Umbilical cord (tissue), 2 donors: ENCODE data around the gene FAM240B. TPM values are rescaled to one million over a fixed set of nuclear protein-coding genes. Genes with fewer than 3 reads are reported as not detected.

Source experiments
- DNase-seq: peaks from one replicate; pipeline ENCODE4 v3.0.0-alpha.2; 2015; ENCODE audit warnings: low spot score
- total RNA-seq: library from RNA; depleted of rRNA; stranded (reverse); fragments of >200 nt; gene quantifications from one replicate; pipeline ENCODE4 v1.2.3, GENCODE V29; 2014; ENCODE audit warnings: low replicate concordance; ENCODE audit not compliant: insufficient read depth

FAM240B gene
- not detected for total RNA-seq

DNA sequence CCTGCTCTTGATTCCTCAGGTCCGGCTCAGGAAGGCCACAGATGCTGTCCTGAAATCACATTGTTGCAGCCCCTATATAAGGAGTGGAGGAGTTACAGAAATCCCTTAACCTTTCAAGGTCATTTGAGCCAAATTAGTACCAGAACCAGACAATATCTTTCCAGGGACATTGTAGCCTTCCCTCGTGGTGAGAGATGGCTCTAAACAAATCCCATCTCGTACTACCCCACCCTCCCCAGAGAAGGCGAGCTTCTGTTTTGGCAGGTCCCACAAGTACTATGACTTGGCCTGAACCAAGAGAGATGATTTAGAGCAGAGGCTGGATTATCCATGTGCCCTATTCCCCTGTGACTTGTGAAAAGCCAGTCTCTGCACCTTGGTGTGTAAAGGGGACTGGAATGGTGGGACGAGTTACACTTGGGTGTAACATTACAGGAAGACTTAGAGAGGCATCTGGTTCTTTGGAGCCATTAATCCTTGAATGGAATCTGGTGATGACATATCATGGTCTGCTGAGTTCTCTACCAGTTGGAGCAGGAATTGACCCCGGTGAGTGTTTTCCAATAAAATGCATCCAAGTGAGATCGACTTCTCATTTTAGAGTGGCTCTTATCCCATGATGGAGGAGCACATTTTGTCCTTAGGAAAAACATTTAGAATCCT lies at the start of gene FAM240B:
TSS of gene FAM240B (minus strand) at position 51 of the 663 bp plus-strand sequence. CDS start 16,134 bp downstream, outside the sequence.
- no peak for DNase-seq

DNA sequence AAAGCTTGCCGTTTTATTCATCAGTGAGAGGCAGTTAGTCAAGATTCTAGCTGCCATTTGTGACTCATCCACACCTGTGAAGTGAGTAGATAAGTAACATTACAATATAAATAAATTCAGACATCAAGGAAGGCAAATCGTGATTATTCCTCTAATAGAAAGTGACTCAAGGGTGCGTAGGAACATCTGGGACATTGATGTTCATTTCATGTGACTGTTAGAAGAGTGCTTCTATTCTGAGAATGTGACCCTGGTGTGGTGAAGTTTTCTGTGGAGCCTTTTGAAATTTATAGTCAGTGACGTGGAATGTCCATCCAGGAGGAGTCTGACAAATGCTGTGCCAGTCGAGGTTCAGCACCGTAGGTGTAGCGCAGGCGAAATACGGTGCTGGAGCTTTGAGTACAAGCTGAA lies 48.4 kb upstream of the FAM240B start:
- DNase-seq = no peak

DNA sequence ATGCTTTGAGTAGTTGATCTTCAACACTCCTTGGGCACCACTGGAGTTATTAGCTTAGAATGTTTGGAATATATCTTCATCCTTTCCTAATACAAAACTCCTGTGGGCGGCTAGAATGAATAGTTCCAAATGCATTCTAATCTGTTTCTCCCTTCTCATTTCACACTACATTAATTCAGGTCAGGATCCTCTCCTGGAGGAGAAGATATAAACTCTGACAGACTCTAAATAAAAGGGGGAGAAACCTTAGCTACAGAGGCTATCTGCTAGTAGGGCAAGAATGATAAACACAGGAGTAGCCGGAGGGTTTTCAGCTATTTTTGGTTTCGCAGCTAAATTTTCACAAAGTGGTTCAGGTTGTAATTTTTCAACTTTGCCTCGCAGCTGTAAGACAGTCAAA lies 45.2 kb upstream of the FAM240B start:
- DNase-seq = no peak

DNA sequence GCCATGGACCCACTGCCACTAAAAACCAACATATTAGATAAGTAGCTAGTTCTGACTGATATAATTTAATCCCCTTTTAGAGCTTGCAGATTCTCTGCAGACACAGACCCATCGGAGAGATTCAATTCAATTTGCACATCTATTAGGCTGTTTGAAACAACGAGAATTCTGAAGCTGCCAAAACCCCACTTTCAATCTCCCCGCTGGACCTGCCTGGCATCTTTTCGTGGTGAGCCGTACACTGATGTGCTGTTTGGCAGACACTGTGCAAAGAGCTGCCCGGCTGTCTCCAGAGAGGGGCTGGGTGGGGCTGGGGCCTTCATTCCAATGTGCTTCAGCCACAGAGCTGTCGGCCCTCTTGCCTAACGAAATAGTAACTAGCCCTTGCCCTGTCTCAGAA lies 42.1 kb upstream of the FAM240B start:
- no peak for DNase-seq

DNA sequence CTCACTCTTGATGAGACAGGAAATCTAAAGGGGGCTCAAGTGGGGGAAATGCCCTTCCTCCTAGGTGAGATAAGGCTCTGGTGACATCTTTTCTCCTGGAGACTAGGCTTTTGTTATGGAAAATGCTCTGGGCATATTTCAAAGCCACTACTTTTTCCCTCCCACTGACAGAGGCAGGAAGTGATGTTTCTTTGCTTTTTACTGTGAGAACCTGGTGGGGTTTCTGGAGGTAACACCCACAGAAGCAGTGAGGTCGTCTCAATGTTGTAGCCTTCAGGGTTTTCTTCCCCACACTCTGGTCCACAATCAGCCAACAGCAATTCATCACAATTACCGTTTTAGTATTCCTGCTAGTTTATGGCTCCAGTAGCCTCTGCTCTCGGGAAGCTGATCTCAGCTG lies 41.4 kb upstream of the FAM240B start:
- DNase-seq = no peak

DNA sequence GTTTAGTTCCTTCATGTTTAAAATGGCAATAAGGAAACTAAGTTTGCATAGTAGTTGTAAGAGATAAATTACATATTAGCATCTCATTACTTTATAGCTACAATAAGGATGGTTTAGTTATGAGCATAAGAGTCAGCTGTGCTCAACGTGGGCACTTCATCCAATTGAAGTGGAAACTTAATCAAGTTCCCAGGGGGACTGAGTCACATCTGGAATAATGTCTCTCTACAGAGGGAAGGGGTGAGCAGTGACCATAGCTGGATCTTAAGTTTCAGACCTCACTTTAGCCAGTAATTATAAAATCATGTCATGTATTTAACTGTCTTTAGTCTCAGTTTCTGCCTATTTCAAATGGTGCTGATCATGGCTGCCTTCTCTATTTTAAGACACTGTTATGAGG lies 36.8 kb upstream of the FAM240B start:
- DNase-seq = no peak

DNA sequence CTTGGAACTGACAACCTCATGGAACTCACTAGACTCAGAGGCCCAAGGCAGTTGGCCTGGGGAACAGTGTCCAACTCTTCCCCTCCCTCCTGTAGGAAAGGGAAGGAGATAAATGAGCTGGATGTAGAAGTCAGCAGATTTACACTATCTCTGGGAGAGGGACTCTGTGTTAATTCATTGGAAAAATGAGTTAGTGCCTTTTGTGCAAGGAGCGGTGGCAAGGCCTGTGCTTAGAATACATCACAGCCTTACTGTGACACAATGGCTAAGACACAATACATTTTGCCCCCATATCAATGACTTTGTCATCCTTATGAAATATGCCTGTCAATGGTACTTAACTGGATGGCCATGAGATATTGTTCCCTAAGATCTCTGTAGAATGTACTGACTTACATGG lies 28.0 kb upstream of the FAM240B start:
- DNase-seq = no peak

DNA sequence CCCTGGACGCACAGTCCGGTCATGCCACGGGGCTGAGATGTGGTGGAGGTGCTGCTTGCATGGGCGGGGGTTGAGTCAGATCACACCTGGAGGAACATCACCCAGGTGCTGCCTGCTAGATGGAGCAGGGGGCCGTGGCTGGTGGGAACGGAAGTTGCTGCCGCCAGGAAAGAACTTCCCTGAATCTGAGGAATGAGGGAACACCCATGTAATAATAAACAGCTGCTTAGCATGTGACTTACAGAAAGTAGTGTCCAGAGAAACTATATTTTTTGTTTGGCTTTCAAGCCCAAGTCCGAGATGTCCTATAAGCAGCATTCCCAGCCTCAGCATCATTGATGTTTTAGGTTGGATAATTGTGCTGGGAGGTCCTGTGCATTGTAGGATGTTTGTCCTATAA lies 27.1 kb upstream of the FAM240B start:
- DNase-seq = no peak

DNA sequence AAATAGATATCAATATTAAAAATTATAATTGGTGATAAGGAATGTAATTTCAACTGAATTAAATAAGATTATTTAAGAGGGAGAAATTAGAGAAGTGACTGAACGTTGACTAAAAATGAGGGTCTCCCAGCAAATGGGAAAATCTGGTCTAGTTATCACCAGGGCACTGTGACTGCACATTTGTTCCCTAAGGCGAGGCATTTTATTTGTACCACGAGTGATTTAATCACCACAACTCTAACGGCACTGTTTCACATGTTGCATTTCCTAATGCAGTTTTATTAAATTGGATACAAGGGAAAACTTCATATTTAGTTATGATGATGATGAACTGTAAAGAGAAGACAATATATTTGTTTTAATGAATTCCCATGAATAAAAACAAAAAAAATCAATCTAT lies 26.4 kb upstream of the FAM240B start:
- DNase-seq = no peak

DNA sequence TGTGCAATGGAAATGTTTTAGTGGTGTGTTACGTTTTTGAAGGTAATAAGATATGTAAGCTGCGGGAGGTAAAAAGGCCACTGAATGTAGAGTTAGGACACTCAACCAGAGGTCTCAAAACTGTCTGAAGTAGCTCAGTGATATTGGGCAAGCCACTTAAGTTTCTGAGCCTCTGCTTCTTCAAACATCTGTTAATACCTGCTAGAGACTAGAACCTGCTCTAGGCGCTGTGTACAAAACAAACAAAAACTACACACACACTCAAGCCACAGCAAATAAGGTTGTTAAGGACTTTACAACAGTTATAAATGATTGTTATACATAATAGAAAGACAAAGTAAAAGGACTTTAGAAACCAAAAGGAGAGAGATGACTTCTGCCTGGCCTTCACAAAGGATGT lies 24.6 kb upstream of the FAM240B start:
- no peak for DNase-seq

DNA sequence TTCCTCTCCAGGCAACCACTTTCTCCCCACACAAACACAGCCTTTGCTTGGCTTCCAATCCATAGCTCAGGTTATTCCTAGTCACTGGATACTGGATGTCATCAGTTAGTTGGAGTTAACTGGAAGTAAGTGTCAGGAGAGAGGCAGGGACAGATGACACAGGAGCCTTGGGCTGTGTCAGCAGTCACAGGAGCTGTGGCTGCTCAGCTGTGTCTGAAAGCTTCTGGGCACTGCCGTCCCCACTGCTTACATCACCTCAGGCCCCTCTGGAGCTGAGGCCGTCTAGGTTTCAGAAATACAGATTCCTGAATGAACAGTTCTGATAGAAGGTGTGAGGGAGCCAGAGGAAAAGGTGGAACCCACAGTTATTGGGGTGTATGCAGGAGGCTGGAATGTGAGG lies 17.3 kb upstream of the FAM240B start:
- DNase-seq = no peak

DNA sequence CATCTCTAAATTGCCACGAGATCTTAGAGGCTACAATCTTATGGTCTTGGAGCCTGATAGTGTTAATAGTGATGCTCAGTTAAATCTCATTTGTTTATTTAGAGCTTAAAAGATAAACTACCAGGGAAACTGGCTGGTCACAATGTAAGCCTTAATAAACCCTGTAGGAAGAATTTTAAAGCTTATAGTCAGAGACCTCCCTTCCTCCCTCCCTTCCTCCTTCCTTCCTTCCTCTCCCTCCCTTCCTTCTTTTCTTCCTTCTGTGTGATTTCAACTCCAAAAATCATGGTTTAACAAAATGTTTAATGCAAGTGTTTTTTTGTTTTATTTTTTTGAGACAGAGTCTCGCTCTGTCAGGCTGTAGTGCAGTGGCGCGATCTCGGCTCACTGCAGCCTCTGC lies 14.9 kb upstream of the FAM240B start:
- DNase-seq = no peak

DNA sequence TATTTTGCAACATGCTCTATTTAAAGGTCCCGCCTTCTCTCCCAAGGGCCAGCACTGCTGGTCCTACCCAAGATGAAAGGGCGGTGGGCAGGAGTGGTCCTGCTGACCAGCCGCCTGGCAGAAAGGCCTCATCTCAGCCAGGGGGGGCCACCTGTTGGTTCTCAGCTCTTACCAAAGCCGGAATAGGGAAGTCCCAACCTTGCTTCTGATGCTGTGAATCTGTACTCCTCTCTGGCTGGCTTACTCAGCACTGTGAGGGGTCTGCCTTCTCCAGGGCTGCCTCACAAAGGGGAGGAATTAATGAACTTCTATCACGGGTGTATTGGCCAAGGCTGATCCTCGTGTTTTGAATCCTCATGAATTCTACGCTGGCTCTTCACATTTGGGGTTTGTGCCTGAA lies 13.6 kb upstream of the FAM240B start:
- no peak for DNase-seq

DNA sequence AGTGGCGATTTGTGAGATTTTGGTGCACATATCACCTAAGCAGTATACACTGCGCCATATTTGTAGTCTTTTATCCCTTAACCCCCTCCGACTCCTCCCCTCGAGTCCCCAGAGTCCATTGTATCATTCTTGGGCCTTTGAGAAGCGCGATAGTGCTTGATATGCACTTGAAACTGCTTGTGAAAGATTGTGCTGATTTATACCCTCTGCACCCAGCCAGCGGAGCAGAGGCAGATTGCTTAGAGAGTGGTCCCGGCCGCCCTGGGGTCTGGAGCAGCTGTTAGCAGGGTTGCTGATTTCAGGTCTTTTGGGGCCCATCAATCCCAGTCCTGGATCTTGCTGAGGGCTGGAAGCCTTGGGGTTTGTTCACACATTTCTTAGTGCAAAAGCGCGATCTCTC lies 13.0 kb upstream of the FAM240B start:
- DNase-seq = no peak

DNA sequence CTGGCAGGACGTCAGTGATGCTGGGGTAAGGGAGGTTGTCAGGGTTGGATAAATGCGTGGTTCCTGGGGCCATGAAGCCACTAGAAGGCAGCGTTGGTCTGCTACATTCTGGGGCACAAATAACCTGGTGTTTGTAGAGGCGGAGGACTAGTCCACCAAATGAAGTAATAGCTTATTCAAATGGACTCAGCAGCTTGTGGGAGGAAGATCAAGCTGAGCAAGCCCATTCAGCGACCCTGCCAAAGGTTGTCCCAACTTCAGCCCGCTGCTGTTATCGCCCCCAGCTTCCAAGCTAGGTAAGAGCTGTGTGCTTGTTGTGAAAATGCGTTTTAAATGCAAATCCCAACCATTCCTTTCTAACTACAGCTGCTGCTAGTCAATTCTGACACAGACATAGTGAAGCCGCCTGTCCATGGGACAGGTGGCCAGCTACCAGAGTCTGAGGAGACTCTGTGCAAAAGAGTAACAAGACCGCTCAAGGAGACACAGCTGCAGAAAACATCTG lies 7.6 kb upstream of the FAM240B start:
- peak; percentile 26 for DNase-seq

DNA sequence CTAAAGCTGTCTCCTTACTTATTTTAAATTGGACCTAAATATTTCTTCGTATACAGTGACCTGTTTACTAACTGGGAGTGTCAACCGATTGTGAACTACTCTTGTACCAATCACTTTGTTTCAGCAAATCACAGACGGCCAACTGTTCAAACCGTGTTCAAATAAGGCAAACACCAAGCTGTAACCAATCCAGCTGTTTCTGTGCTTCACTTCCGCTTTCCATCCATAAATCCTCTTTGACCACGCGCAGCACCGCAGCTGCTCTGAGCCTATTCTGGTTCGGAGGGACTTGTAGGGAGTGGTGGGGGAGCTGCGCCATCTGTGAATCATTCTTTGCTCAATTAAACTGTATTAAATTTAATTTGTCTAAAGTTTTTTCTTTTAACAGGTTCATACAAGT lies 4.8 kb upstream of the FAM240B start:
- no peak for DNase-seq

DNA sequence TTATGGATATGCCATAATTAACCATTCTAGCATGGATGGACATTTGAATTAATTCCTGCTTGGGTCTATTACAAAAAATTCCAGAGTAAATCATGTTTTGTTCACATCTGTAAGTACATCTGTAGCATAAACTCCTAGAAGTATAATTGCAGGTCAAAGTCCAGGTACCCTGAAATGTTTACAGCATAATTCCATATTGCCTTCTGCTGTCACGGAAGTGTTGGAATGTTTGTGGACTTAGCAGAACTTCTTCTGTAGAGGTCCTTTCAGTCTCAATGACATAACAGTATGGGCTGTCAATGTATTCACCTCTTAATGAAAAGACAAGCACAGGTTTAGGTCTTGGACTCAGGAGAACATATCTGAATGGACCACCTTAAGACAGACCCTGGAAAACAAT lies 1.8 kb downstream of the FAM240B start:
- DNase-seq = no peak

DNA sequence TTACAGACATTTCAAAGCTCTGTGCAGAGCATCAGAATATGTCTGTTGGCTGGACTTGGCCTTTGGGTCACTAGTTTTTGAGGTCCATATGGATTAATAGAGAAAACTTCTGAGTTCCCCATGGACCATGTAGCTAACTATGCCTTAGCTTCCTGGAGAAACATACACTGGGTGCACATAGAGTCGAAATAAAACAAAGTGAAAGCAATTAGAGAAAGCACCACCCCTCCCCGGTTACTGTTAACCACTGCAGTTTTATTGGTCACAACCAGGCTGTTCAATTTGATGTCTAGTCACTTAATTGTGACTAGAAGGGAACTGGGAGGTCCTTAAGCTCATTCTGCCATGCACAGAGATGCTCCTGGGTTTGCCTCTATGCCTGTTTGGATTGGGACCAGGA lies 4.2 kb downstream of the FAM240B start:
- DNase-seq = no peak

DNA sequence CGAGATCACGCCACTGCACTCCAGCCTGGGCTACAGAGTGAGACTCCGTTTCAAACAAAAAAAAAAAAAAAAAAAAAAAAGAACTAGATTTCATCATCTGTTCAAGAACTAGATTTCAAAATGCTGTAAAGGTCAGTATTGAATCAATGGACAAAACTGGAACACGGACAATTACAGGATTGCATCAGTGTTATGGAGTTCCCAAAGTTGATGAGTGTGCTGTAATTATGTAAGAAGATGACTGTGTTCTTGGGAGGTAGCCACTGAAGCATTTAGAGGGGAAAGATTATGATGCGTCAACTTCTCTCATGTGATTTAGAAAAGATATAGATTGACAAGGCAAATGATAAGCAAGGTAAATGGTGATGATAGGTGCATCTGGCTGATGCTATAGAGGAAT lies 6.5 kb downstream of the FAM240B start:
- DNase-seq = no peak

DNA sequence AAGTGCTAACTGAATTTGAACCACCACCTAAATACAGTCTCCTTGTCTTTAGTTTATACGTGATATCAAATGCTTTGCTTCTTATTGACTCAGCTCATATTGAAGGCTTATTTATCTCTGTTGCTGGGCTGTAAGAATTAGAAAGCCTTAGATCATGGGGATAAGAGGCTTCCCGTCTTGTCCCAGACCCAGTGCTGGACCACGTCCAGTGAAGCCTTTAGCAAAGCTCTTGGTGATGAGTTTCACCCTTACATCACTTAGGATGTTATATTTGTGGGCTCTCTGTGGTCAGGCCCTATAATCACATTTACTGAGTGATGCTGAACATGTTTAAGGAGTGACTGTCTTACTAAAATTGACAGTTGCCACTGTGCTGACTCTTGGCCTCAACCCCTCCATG lies 11.2 kb downstream of the FAM240B start:
- DNase-seq = peak; percentile 71

DNA sequence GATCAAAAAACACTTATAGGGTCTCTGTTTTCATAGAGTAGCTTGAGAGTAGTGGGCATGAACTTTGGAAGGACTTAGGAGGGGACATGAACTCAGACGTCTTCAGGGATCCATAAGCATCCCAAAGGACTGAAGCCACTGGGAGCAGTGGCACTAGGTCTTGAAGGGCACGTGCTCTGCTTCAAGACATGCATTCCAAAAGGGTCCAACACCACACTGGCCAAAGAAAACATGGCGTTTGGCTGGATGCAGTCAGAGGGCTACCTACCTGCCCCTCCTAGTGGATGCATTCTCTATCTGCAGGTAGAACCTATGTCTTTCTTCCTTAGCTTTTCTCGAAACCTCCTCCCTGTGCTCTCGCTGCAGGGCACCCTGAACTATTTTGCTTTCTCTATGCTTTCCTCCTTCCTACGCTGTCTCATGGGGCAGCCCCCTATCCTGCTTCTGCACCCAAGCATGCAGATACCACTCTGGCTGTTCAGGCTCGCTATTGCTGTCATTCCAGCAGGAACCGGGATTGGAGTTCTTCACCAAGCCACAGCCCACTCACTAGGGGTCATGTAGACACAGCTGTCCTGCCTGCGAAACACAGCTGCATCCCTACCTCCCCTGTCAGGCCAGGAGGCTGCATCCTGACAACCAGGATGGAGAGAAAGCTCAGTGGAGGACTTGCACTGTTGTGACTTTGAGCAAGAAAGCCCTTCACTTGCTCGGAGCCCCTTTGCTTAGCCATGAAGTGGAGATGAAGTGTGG lies 11.9 kb downstream of the FAM240B start:
- DNase-seq = no peak

DNA sequence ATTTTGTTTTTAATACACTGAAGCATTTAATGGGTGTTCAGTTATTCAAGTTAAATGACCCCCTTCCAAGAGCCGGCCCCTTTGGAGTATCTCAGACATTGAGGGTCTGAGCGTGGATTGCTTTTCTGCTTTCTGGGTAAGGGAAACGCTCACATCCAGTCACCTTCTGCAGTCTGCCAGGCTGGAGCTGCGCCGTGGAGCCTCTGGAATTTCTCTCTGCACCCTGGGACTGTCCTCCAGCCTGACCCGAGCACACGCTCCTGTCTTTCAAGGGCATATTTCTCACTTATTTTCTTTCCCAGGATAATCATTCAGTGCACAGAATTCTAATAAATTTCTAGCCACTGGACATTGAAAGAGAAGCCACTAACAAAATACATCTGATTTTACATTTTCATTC lies 13.4 kb downstream of the FAM240B start:
- DNase-seq = no peak

DNA sequence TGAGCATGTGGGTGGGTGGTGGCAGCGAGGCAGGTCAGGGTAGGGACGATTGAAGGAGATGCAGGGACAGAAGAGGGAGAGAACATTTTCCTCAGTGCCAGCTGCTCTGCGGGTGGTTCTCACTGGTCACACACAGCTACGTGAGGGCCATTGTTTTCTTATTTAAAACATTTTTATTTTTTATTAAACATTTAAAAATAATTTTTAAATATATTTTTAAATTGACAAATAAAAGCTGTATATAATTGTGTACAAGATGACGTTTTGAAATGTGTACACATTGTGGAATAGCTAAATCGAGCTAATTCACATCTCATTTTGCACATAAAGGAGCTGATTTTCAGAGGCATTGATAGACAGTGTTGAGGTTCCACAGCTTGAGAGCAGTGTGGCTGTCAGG lies 14.0 kb downstream of the FAM240B start:
- no peak for DNase-seq
